ENCODE data around the gene UBE3B.

GRCh38 chr12:109435428-109436187 is 41.8 kb upstream of the UBE3B start:
- TF ChIP-seq GLIS3 (CRISPR knock-in tag; IDR thresholded peaks at IDR 0.05) (no peak), ZFP3 (CRISPR knock-in tag; IDR thresholded peaks at IDR 0.05) (no peak)

All from SK-N-SH treated with all-trans-retinoic acid at 6 μM for 48 hours (cell line).